GM23248 (cell line): ENCODE measurements around the gene LHX3. TPM values are rescaled to one million over a fixed set of nuclear protein-coding genes. Genes with fewer than 3 reads are reported as not detected.

Experiments
- DNase-seq: peaks from one replicate; pipeline ENCODE4 v3.0.0-alpha.2; 2015
- H2AFZ ChIP-seq: fragments of 200-600 bp; sonication (generic); 2 replicates; pipeline ENCODE4 v1.6.1; 2016; ENCODE audit warnings: antibody characterized with exemption
- H3F3A ChIP-seq: fragments of 200-600 bp; sonication (generic); 2 replicates; pipeline ENCODE4 v1.6.1; 2016; ENCODE audit warnings: mild to moderate bottlenecking, antibody characterized with exemption, mixed run types; ENCODE audit not compliant: insufficient read depth
- H3K27ac ChIP-seq: fragments of 200-600 bp; sonication (generic); 2 replicates; pipeline ENCODE4 v1.5.1; 2016; ENCODE audit warnings: mild to moderate bottlenecking
- H3K27me3 ChIP-seq: fragments of 200-600 bp; sonication (generic); replicated peaks from 2 replicates; pipeline ENCODE4 v1.6.1; 2016; ENCODE audit warnings: mild to moderate bottlenecking; ENCODE audit not compliant: insufficient read depth
- H3K36me3 ChIP-seq: fragments of 200-600 bp; sonication (generic); 2 replicates; pipeline ENCODE4 v1.6.1; 2016; ENCODE audit warnings: low read depth, mild to moderate bottlenecking
- H3K4me1 ChIP-seq: fragments of 200-600 bp; sonication (generic); 2 replicates; pipeline ENCODE4 v1.6.1; 2016; ENCODE audit warnings: mild to moderate bottlenecking; ENCODE audit not compliant: insufficient read depth
- H3K4me2 ChIP-seq: fragments of 200-600 bp; sonication (generic); one replicate; pipeline ENCODE4 v1.6.1; 2016; ENCODE audit warnings: mild to moderate bottlenecking; ENCODE audit not compliant: unreplicated experiment
- H3K4me3 ChIP-seq: fragments of 200-600 bp; sonication (generic); 2 replicates; pipeline ENCODE4 v1.5.1; 2016; ENCODE audit warnings: mild to moderate bottlenecking
- H3K79me2 ChIP-seq: fragments of 200-600 bp; sonication (generic); 2 replicates; pipeline ENCODE4 v1.6.1; 2016; ENCODE audit warnings: mild to moderate bottlenecking; ENCODE audit not compliant: insufficient read depth
- H3K9ac ChIP-seq: fragments of 200-600 bp; sonication (generic); 2 replicates; pipeline ENCODE4 v1.6.1; 2016; ENCODE audit warnings: mild to moderate bottlenecking
- H3K9me2 ChIP-seq: fragments of 200-600 bp; sonication (generic); 2 replicates; pipeline ENCODE4 v1.6.1; 2016; ENCODE audit warnings: mixed run types, mild to moderate bottlenecking, moderate library complexity; ENCODE audit not compliant: insufficient read depth
- H3K9me3 ChIP-seq: fragments of 200-600 bp; sonication (generic); one replicate; pipeline ENCODE4 v1.6.1; 2017; ENCODE audit warnings: low read depth
- H4K20me1 ChIP-seq: fragments of 200-600 bp; sonication (generic); 2 replicates; pipeline ENCODE4 v1.6.0; 2016; ENCODE audit not compliant: insufficient read depth
- EZH2 ChIP-seq: fragments of 200-600 bp; sonication (generic); IDR thresholded peaks from 2 replicates; pipeline ENCODE4 v1.6.1; 2018; ENCODE audit warnings: antibody characterized with exemption, mild to moderate bottlenecking; ENCODE audit not compliant: insufficient read depth, poor library complexity, severe bottlenecking
- EZH2phosphoT487 ChIP-seq: fragments of 200-600 bp; sonication (generic); IDR thresholded peaks from 2 replicates; pipeline ENCODE4 v1.6.1; 2018; ENCODE audit warnings: antibody characterized with exemption, moderate library complexity, mild to moderate bottlenecking, low read depth; ENCODE audit not compliant: insufficient read depth
- WGBS, 2 experiments: methylation state at CpG; one replicate each; pipeline ENCODE4 v1.1.6; 2015 to 2017; ENCODE audit warnings: low lambda C conversion rate in 2 of 2, low coverage in 1 of 2; ENCODE audit errors: missing lambda C conversion rate in 2 of 2; 5-methylcytosine and 5-hydroxymethylcytosine counted together
- in situ Hi-C: fragments of 300-500 bp; cut with MboI; formaldehyde crosslinking; loops from 2 replicates; pipeline ENCODE4 v1.15.0; 2020
- polyA plus RNA-seq: library from polyadenylated mRNA; unstranded; fragments of >200 nt; fragmentation: Nextera tagmentation; extraction: Ambion mirVana; gene quantifications from 2 replicates; pipeline ENCODE4 v1.2.1, GENCODE V29; 2016
- total RNA-seq: library from RNA; depleted of rRNA; stranded (reverse); fragments of >200 nt; shearing (Covaris generic); gene quantifications from 2 replicates; pipeline ENCODE4 v1.2.3, GENCODE V29; 2014

LHX3 gene
- total and polyA plus RNA-seq, 2 experiments from 2014 or later = not detected

GRCh38 chr9:136192289-136193126 lies 12.4 kb downstream of the LHX3 start:
- no peaks in the 10 kb centered on the region for H3F3A ChIP-seq
- no peaks in the 10 kb centered on the region for H4K20me1 ChIP-seq
- peak; percentile 32 for DNase-seq
- H3K9ac ChIP-seq = no peak overlapping the region
- H3K27ac ChIP-seq = no peak overlapping the region
- no peaks in the 10 kb centered on the region for H3K9me2 ChIP-seq
- H3K36me3 ChIP-seq = no peaks in the 10 kb centered on the region
- no peaks in the 10 kb centered on the region for H3K9me3 ChIP-seq
- in situ Hi-C loops = no loop called here
- H3K4me2 ChIP-seq = peak overlapping the region; percentile 15
- peaks cover 68% of the 10 kb centered on the region for H3K27me3 ChIP-seq
- 1 to 3% methylated on average over 19 to 40 of the region's 51 CpGs for WGBS, 2 experiments
- H3K4me1 ChIP-seq = no peaks in the 10 kb centered on the region
- no peaks in the 10 kb centered on the region for H3K79me2 ChIP-seq
- TF ChIP-seq EZH2 (peak; percentile 88), EZH2phosphoT487 (0 out of 2 replicates have a peak, but pooled peaks have one; percentile 71)
- H2AFZ ChIP-seq = no peak overlapping the region
- H3K4me3 ChIP-seq = no peak overlapping the region

- H3K27ac ChIP-seq = no peak overlapping the region
- no peaks in the 10 kb centered on the region for H3K9me2 ChIP-seq
- H4K20me1 ChIP-seq = no peaks in the 10 kb centered on the region
- WGBS, 2 experiments = 9 to 11% methylated on average over 9 of the region's 9 CpGs
- H3F3A ChIP-seq = no peaks in the 10 kb centered on the region
- peaks cover 68% of the 10 kb centered on the region for H3K27me3 ChIP-seq
- in situ Hi-C loops = no loop called here
- H3K4me1 ChIP-seq = no peaks in the 10 kb centered on the region
- H3K79me2 ChIP-seq = no peaks in the 10 kb centered on the region
- H3K4me2 ChIP-seq = peak overlapping the region; percentile 15
- no peaks in the 10 kb centered on the region for H3K9me3 ChIP-seq
- DNase-seq = no peak
- no peak overlapping the region for H2AFZ ChIP-seq
- no peaks in the 10 kb centered on the region for H3K36me3 ChIP-seq
- TF ChIP-seq EZH2phosphoT487 (no peak), EZH2 (no peak)
- H3K9ac ChIP-seq = no peak overlapping the region
- H3K4me3 ChIP-seq = no peak overlapping the region
These were observed 13.0 kb downstream of the LHX3 start for GRCh38 chr9:136191960-136192286.

GRCh38 chr9:136191099-136191959 lies 13.6 kb downstream of the LHX3 start:
- Histone ChIP-seq H3K27me3 (peaks cover 68% of the 10 kb centered on the region), H3F3A (no peaks in the 10 kb centered on the region), H3K27ac (no peak overlapping the region), H3K79me2 (no peaks in the 10 kb centered on the region), H3K4me2 (no peak overlapping the region), H3K9ac (no peak overlapping the region), H4K20me1 (no peaks in the 10 kb centered on the region), H3K36me3 (no peaks in the 10 kb centered on the region), H3K9me2 (no peaks in the 10 kb centered on the region), H3K9me3 (no peaks in the 10 kb centered on the region), H3K4me3 (no peak overlapping the region), H3K4me1 (no peaks in the 10 kb centered on the region), H2AFZ (no peak overlapping the region)
- no peak for TF ChIP-seq EZH2phosphoT487
- no peak for TF ChIP-seq EZH2
- WGBS, 2 experiments = 23 to 27% methylated on average over 27 to 30 of the region's 30 CpGs
- no peak for DNase-seq
- in situ Hi-C loops = no loop called here

- Histone ChIP-seq H3K79me2 (no peaks in the 10 kb centered on the region), H3K9ac (no peak overlapping the region), H3K4me2 (no peak overlapping the region), H2AFZ (no peak overlapping the region), H3K9me2 (no peaks in the 10 kb centered on the region), H3K4me3 (no peak overlapping the region), H4K20me1 (no peaks in the 10 kb centered on the region), H3F3A (no peaks in the 10 kb centered on the region), H3K4me1 (no peaks in the 10 kb centered on the region), H3K27ac (no peak overlapping the region), H3K9me3 (no peaks in the 10 kb centered on the region), H3K27me3 (peaks cover 63% of the 10 kb centered on the region), H3K36me3 (no peaks in the 10 kb centered on the region)
- no peak for DNase-seq
- TF ChIP-seq EZH2phosphoT487 (no peak), EZH2 (no peak)
- WGBS, 2 experiments = 50 to 68% methylated on average over 10 to 11 of the region's 11 CpGs
- in situ Hi-C loops = no loop called here
These were observed 14.3 kb downstream of the LHX3 start for GRCh38 chr9:136190656-136191055.
